GM19035 (cell line): ENCODE results near the gene ABCA13.

ENCODE experiments used
- ATAC-seq: cut with Tn5 transposase; IDR thresholded peaks from one replicate; pipeline ENCODE4 v1.9.1; 2021; ENCODE audit not compliant: unreplicated experiment

The ABCA13 gene

DNA sequence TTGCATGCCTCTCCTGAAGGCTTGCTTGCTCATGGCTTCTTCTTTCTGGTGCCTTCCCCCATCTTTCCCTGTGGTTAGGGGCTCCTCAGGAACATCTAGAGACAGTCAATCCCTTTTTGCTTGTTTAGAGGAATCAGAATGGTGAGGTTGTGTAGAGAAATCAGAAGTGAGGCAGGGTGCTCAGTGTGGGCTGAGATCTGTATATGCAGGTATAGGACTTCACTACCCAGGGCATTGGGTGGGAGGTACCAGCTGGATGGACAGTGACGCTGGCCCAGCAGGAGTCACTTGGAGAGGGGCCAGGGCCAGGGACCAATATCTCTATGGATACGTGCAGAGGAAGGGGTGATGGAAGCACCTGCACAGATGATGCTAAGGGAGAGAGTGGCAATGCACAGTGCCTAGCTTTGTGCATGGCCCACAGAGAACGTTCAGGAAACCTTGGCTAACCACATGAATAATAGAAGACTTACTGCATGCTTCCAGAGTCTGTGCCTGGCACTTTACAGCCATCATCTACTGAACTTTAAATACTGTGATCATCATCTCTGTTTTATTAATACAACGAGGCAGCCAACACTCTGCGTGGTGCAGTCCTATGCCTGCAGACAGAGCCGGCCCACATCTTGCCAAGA, 255.2 kb downstream of the ABCA13 start:
- ATAC-seq, result no peak

DNA sequence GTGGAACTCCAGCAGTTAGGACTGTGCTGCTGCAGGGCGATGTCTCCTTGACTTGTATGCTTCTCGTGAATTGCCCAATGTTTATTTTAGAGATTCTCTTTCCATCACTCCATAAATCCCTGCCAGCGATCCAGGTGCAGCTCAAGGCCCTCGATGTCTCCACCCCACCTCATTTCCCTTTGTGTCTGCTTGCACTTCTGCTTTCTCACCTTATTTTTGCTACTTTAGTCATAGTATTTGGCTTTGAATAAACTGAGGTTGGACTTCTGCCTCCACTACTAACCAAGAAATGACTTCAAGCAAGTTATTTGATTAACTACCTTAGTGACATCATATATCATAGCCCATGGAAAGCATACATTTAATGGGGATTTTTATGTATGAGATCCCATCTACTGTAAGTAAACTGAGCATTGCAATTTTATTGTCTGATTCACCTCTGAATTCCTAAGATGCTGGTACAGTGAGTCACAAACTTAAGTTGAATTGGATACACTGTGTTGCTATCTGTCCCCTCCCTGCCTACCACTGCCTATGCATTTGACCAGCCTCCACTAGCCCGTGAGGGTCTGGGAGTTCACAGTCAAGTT, 255.8 kb downstream of the ABCA13 start:
- ATAC-seq, result no peak

DNA sequence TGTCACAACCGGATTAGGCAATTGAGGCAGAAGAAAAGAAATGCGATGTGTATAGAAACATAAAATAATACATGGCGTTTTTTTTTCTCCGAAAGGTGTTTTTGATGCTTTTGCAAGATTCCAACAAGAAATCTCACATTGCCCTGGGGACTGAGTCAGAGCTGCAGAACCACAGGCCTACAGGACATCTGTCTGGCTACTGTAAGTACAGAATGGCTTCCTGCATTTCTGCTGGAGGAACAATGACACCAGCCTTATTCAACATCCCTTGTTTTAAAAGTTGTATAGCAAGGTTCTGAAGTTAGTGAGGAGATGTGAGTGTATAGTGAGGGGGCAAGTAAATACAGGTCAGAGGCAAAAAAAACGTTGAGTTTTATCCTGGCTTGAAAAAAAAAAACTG, 256.4 kb downstream of the ABCA13 start:
- ATAC-seq, result no peak

DNA sequence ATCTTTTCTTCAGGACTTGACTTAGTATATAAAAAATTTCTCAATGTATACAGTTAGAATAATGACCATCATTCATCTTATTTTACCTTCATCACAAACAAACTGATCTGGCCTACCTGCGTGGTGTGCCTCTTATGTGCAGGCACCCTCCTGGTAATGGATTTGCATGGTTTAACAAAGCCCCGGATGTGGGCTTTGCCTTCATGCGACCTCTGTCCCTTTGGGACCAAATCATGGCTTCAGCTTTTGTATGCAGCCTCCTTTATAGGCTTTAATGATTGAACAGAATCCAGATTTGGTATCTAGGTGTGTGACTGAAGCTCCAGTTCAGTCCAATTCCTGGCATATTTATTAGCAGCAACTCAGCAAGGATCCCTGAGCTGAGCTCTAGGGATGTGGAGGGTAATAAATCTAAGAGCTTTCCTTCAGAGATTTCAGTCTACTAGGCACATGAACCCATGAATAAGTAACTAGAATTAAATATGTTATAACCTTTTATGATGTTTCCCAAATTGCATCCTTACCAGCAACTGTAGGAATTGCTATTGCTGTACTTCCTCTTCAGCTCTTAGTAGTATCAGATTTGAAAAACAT, 256.9 kb downstream of the ABCA13 start:
- no peak for ATAC-seq

DNA sequence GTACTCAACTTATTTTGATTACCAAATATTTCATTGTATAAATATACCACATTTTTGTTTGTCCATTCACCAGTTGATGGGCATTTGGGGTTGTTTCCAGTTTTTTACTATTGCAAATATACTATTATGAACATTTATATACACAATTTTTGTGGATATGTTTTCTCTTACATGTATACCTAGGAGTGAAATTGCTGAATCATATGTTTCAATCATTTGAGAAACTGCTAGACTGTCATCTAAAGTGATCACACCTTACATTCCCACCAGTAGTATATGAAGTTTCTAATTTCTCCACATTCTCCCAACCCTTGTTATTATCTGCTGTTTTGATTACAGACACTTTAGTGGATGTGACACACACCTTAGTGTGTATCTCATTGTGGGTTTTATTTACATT, 257.9 kb downstream of the ABCA13 start:
- ATAC-seq, result no peak

DNA sequence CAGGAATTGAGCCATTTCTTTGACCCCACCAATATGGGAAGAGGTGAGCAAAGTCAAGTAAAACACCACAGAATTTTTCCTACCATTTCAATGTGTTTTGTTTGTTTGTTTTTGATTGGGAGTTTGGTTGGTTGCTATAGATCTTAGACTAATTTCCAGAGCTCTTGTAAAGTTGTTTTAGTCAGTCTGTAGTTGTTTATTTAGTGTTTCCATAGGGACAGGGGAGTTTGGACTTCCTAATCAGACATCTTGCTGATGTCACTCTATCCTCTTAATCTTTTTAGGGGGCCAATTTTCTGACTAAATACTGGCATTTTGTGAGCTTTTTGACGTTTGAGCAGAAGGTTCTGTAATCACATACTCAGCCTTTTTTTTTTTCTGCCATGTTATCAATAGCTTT, 266.9 kb downstream of the ABCA13 start:
- ATAC-seq, result no peak

DNA sequence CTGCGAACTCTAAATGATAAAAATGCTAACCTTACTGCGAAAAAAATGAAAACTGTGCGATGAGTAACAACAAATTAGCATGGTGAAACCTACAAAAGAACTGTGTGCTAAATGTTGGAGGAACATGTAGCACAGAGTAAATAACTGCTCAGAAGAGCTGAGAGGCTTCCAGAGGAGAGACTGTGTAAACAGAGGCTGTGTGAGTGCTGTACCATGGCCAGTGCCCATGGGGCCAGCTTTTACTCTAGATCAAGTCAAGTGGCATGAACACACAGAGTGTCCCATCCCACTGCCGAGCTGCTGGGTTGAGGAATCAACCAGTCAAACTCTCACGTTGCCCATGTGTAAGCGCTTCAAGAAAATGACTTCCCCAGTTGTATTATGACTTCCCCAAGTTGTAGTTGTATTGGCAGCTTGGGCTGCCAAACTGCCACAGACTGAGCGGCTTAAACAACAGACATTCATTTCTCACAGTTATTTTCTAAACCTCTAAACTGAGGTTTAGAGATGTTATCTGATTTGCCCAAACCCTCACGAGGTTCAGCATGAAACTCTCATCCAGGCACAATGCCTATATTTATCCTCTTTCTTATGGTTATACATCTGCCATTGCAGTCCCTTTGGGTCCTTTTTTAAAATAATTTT, 270.7 kb downstream of the ABCA13 start:
- ATAC-seq, result no peak

DNA sequence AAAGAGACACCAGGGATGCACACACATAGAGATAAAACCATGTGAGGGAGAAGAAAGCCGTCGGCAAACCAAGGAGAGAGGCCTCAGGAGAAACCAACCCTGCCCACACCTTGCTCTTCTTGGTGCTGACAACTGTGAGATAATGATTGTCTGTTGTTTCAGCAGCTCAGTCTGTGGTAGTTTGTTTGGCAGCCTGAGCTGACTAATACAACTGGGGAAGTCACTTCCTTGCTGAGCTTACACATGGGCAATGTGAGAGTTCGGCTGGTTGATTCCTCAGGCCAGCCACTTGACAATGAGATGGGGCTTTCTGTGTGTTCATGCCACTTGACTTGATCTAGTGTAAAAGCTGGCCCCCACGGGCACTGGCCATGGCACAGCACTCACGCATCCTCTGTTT, 271.8 kb downstream of the ABCA13 start:
- no peak for ATAC-seq

DNA sequence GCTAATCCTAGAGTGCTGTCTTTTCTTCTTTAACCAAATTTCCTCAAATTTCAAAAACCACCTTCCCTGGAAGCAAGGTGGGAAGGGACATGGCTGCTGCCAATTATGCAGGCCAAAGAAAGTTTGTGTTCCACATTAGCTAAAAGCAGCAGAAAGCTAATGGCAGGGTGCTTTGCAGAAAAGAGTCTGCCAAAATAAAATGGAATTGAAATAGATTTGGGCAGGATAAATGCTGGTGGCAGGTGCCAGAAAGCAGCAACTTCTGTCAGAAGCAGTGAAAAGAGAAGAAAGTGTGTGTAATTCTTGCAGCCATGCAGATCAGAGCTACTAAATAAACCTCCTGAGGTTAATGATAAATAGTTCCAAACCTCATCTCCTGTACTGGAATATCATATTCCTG, 275.5 kb downstream of the ABCA13 start:
- no peak for ATAC-seq

DNA sequence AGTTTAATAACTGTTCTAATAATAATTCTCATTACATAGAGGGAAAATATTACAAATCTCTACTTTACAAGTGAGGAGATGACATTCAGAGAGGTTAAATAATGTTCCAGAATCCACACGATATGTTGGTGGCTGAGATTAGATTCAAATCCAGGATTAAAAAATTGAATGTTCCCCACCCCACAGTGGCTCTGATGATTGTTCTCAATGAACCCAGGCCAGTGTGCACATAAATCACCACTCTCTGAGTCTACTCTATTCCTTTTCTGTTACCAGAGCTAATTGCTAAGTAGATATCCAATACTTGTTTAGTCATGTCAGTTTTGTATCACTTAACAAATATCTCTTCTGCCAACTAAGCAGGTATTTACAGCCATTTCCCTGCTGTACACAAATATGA, 281.0 kb downstream of the ABCA13 start:
- ATAC-seq, result no peak

DNA sequence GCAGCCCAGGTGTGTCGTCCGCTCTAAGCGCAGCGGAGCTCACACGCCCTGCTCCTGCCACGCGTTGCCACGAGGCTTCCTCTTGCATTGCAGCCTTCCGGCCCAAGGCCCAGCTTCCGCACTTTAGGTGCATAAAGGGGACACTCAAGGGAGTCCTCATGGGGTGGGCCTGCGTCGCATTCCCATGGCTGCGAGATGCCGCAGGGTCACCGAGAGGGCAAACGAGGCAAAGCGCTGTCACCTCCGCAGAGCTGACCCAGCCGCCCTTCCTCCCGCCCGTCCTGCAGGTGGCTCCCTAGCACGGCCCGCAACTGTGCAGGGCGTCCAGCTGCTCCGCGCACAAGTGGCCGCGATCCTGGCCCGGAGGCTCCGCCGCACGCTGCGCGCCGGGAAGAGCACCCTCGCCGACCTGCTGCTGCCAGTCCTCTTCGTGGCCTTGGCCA, 283.5 kb downstream of the ABCA13 start:
- no peak for ATAC-seq

DNA sequence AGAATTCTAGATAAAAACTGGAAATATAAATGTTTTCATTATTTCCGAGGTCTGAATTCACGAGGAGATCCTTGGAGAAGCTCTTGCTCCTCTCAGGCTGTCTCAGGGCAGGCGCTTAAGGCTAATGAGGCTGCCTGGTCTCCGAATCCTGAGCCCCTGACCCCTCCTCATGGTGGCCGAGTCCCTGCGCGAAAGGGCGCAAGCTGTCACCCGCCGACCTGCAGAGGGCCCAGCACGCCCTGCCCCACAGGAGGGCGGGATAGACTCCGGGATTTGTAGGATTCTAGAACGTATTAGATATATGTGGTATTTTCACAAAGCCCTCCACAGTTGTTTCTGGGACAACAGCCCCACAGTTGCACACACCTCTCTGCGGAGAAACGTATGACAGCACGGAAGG, 284.1 kb downstream of the ABCA13 start:
- no peak for ATAC-seq

DNA sequence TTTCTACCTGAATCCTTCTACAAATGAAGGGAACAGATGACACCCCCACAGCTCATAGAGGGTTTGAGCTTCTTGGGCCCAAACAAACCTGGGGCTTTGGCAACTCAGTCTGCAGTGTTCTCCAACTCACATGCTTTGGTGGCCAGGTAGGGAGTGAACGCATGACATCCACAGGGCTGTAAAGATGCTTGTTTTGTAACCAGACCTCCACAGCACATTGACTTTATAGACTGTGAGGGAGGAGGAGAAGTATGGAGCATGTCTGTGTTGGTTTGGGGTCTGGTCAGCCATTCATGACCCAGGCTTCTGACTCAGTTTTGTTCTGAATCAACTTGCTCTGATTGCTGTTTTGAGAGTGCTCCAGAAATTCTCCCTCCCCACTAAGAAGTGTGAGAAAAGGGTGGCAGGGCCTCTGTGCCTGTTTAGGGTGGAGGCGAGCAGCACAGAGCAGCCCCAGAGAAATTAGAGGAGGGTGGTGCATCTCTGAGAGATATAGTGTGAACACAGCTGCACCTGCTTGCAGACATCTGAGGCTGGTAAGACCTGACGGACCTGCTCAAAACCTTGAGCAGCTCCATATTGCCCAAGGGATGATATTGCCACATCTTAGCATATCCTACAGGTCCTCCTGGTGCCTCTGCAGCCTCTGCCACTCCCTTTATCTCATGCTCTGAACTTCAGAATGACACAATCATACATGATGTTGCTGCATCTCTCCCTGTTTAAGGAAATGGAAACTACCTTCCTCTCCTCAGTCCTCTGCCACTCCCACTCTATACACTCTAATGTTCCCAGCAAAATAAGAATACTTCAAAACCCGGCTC, 287.7 kb downstream of the ABCA13 start:
- no peak for ATAC-seq

DNA sequence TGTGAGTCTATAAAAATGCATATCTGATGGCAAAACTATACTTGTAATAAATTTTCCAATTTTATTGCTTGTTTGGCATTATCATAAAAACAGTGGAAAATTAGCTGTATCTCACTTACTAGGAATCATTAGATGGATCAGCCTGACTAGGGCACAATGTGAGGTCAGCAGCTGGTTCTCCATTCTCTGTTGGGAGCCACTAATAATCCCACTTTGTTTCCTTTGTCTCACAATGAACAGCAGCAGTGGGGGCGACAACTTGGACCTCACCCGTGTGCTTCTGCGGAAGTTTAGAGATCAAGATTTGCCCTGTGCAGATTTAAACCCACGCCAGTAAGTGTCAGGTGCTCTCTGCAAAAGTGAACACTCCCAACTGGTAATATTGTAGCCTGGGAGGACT, 295.5 kb downstream of the ABCA13 start:
- no peak for ATAC-seq

DNA sequence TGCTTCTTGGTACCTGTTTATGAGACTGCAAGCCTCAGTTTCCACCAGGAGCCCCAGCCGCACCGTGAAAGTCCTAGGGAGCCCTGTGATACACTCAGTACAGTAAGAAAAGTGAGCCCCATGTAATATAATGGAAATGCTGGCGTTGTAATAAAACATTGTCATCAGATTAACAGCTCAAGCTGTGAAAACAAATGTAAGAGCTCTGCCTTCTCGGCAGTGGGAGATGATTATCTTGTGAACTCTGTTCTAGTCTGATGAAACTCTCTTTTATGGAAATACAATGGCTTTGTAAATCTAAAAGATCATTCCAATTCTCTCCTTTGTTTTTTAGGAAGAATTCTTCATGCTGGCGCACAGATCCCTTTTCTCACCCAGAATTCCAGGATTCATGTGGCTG, 299.9 kb downstream of the ABCA13 start:
- ATAC-seq, result no peak

DNA sequence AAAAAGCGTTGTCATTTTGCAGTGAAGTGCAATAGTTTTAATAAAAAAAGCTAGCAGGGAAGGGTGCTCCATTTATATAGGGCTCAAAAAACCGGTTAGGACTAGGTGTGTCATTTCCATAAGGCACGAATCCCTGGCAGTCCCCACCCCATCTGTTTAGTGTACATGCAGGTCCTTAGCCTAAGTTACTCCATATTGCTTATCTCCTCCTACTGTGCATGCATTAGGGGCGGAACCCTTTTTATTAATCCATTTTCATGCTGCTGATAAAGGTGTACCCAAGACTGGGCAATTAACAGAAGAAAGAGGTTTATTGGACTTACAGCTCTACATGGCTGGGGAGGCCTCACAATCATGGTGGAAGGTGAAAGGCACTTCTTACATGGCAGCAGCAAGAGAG, 301.4 kb downstream of the ABCA13 start:
- ATAC-seq, result no peak

DNA sequence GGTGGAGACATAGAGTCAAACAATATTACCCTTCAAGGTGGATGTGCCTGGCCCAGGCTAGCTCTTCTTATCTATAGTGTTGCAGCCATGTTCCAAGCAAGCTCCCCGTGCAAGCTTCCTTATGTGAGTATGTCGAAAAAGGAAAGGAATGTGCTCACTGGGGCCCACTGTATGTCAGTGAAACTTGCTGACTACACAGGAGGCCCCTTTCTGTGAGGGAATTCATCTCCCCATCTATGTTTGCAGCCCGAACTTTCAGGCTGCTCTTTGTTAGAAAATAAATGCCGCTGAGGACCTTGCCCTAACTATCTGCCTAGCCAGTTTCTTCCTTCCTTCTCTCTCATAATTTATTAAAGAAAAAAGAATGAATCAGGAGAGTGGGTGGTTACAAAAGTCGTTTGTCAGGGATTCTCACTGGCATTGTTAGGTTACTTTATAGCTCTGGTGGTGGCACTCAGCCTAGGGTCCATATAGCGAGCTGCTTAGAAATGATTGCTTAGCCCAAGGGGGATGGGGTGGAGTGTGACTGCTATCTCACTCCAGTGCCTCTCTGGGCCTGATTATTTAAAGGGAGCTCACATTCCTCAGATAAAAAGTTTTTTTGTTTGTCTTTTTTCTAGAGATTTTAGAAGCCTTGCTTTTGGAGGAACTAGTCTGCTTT, 302.1 kb downstream of the ABCA13 start:
- no peak for ATAC-seq

DNA sequence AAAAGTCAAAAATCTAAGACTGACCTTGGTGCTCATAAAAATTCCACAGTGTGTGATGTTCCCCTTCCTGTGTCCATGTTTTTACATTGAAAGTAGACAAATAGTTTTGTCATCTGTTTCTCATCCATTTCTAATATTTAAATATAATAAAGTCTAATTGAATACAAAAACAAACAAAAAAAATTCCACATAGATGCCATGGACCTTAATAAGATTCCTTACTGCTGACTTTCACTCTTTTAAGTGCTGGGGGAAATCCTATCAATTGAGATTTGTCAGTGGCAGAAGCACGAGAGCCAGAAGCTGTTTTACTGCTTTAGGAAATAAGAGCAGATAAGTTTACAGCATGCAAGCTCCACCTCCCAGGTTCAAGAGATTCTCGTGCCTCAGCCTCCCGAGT, 310.0 kb downstream of the ABCA13 start:
- no peak for ATAC-seq

DNA sequence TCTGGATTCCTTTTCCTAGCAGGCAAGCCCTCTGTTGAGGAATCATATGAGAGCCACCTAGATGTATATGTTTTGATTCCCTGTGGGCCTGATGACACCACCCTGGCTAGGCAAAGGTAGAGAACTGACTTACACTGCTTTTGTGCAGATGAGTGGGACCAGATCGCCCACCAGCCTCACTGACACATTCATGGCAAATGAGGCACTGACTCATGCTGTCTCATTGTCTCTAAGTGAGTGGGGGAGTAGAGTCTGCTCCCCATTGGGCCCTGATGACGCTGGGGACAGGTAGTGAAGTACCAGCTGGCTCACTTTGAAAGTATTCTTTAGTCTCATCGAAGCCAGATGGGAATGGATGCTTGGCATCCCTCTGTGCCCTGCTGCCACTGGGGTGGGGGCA, 326.3 kb downstream of the ABCA13 start:
- ATAC-seq, result no peak

DNA sequence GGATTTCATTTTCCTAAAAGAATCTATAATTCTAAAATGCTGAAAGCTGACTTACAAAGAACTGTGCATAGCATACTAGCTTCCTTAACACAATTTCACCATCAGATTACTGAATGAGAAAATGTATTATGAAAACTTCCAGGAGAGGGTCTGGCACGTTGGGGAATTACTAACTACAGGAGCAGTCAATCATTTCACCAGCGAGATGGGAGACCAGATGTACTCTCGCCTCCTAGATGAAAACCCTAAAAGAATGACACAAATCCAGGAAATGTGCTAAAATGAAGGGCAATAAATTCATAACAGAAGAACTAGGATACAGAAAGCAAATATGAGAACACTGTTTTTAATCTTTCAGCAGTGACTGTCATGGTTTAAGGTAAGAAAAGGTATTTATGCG, 330.8 kb downstream of the ABCA13 start:
- ATAC-seq, result no peak

DNA sequence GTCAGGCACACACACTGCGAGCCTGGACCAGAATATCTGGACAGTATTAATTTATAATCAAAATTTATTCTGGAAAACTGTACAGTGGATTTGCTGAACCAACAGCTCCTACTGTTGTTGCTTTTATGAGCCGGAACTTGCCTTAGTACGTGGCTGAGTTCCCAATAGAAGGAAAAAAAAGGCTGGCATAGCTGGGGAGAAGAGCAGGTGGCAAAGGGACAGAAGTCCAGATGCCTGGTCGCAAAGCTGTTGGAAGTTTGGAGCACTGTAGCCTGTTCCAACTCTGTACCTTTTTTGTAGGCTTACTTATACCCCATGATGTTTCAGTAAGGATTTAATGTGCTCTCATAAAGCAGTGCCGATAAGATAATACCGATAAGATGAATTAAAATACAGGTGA, 333.8 kb downstream of the ABCA13 start:
- ATAC-seq, result no peak
